Measurements from ENCODE around the gene EHMT2.

- no peak for TF ChIP-seq CTCF (IDR thresholded peaks at IDR 0.05; ENCODE audit: borderline replicate concordance, extremely low read depth, low read length, poor library complexity, severe bottlenecking)
- TF ChIP-seq EZH2 (IDR thresholded peaks at IDR 0.05; ENCODE audit: borderline replicate concordance, low read depth, low read length, severe bottlenecking) = no peak
These were observed 46.2 kb upstream of the EHMT2 start for GRCh38 chr6:31943742-31944141.
